HG02973 (cell line): Measurements from ENCODE around the gene SH3RF1.

Experiments
- ATAC-seq: cut with Tn5 transposase; IDR thresholded peaks from one replicate; pipeline ENCODE4 v1.9.1; 2021; ENCODE audit warnings: moderate library complexity; ENCODE audit not compliant: unreplicated experiment

Gene SH3RF1

DNA sequence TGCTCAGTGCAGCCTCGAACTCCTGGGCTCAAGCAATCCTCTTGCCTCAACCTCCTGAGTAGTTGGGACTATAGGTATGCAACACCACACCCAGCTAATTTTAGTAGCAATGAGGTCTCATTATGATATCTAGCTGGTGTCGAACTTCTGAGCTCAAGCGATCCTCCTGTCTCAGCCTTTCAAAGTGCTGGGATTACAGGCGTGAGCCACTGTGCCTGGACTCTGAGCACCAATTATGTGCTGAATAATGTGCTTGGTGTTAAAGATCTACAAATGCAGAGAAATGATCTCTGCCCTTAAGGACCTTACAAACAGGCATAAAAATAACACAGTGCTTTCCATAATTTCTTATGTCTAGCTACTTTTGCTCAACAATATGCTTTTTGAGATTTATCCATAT is 131.7 kb downstream of the SH3RF1 start:
- no peak for ATAC-seq

GRCh38 chr4:169137558-169137920 is 133.2 kb downstream of the SH3RF1 start:
- ATAC-seq: no peak

- ATAC-seq: no peak
Observed at GRCh38 chr4:169136796-169137557, 133.8 kb downstream of the SH3RF1 start.

GRCh38 chr4:169136330-169136729 is 134.4 kb downstream of the SH3RF1 start:
- no peak for ATAC-seq

DNA sequence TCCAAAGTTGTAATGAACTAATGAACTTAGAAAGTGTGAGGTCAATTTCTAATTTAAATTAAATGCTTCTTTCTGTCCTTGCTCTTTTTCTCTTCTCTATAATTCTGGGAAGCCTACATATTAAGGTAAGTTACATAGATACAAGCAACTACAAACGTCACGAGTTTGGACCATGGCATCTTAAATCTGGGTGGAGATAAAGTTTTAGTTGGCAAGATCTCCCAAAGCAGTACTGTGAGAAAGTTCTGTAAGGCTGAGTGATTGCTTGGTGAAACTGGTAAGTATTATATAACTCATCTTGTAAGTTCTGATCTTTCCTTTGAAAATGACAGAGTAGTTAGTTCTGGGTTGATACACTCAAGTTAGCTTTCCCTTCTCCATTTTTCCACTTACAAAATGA is 135.0 kb downstream of the SH3RF1 start:
- ATAC-seq: no peak

GRCh38 chr4:169133932-169134331 is 136.8 kb downstream of the SH3RF1 start:
- ATAC-seq: no peak

- ATAC-seq: no peak
Observed at GRCh38 chr4:169132561-169133305, 138.0 kb downstream of the SH3RF1 start.

- ATAC-seq: no peak
Observed at GRCh38 chr4:169131556-169132208, 139.1 kb downstream of the SH3RF1 start.

- ATAC-seq: no peak
Observed at GRCh38 chr4:169128902-169129301, 141.9 kb downstream of the SH3RF1 start.

- no peak for ATAC-seq
Observed at GRCh38 chr4:169127314-169127713, 143.4 kb downstream of the SH3RF1 start.

DNA sequence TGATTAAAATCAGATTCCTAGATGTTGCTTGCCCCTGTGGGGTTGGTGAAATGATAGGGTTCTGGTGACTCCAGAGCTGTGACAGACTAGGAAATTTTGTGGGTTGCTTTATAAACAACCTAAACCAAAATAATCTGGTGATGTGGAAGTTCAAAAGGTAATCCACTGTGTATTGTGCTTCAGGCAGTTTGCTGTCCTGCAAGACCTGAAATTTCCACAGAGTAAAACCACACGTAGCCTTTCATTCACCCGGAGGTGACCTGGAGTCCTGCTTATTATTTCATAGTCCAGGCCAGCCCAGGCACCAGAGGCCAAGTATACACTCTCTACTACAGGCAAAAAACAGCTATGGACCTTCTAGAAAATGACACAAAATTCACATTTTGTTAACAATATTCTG is 146.1 kb downstream of the SH3RF1 start:
- ATAC-seq: no peak

GRCh38 chr4:169122422-169122821 is 148.3 kb downstream of the SH3RF1 start:
- no peak for ATAC-seq

DNA sequence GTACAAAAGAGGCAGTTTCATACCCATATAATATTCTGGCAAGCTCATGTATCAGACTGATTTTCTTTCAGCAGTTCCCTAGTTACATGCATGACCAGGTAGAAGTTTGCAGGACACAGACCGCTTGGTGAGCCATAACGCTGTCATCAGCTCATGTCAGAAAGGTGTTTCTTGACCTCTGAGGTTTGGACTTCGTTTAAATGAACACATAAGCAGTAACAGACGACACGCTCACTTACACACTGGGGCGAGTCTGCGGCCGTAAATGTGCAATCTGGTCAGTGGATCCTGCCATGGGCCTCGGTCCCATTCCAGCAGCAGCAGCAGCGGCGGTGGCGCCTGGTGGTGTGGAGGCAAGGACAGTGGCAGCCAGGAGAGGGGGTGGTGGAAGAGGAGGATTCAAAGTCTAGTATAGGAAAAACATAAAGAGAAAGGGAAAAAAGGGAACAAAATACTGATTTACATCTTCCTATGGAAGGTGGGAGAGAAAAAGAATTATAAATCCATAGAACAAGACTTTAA is 148.8 kb downstream of the SH3RF1 start:
- ATAC-seq: no peak

GRCh38 chr4:169120624-169121023 is 150.1 kb downstream of the SH3RF1 start:
- ATAC-seq: no peak

- ATAC-seq: no peak
Observed at GRCh38 chr4:169119536-169119935, 151.2 kb downstream of the SH3RF1 start.

GRCh38 chr4:169117591-169118081 is 153.1 kb downstream of the SH3RF1 start:
- ATAC-seq: no peak

GRCh38 chr4:169116270-169116901 is 154.4 kb downstream of the SH3RF1 start:
- no peak for ATAC-seq

GRCh38 chr4:169115897-169116254 is 154.9 kb downstream of the SH3RF1 start:
- no peak for ATAC-seq

DNA sequence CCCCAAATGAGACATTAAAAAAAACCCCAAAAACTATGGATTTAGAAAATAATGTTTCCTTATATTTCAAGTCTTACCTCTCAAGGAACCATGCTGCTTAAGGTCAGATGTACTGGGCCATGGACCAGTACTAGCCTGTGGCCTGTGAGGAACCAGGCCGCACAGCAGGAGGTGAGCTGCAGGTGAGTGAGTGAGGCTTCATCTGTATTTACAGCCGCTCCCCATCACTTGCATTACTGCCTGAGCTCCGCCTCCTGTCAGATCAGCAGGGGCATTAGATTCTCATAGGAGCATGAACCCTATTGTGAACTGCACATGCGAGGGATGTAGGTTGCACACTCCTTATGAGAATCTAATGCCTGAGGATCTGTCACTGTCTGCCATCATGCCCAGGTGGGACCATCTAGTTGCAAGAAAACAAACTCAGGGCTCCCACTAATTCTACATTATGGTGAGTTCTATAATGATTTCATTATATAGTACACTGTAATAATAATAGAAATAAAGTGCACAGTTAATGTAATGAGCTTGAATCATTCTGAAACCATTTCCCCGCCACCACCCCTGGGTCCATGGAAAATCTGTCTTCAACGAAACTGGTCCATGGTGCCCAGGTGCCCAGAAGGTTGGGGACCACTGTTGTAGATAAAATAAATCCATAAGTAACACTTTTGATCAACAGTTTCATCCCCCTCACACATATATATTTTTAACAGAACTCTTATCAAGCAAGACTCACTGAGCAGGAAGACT is 155.4 kb downstream of the SH3RF1 start:
- ATAC-seq: no peak

- no peak for ATAC-seq
Observed at GRCh38 chr4:169114341-169114974, 156.3 kb downstream of the SH3RF1 start.
